LNCaP clone FGC (cell line): ENCODE data around the gene RGCC.

Source experiments
- DNase-seq: peaks from one replicate; pipeline ENCODE4 v3.0.0-alpha.2; 2011; ENCODE audit warnings: low read depth
- H3K4me3 ChIP-seq: 2 replicates; pipeline ENCODE4 v1.5.1; 2011; ENCODE audit warnings: mild to moderate bottlenecking, low read depth, low read length, control low read depth
- TF ChIP-seq, protein P1 (sequence below): IDR thresholded peaks from 2 replicates; pipeline ENCODE4 v1.5.1; 2012; ENCODE audit warnings: mild to moderate bottlenecking; ENCODE audit not compliant: control insufficient read depth, insufficient read depth; ENCODE audit errors: extremely low read depth

RGCC gene

GRCh38 chr13:41490371-41491015 lies 33.1 kb downstream of the RGCC start:
- TF ChIP-seq, protein P1, sequence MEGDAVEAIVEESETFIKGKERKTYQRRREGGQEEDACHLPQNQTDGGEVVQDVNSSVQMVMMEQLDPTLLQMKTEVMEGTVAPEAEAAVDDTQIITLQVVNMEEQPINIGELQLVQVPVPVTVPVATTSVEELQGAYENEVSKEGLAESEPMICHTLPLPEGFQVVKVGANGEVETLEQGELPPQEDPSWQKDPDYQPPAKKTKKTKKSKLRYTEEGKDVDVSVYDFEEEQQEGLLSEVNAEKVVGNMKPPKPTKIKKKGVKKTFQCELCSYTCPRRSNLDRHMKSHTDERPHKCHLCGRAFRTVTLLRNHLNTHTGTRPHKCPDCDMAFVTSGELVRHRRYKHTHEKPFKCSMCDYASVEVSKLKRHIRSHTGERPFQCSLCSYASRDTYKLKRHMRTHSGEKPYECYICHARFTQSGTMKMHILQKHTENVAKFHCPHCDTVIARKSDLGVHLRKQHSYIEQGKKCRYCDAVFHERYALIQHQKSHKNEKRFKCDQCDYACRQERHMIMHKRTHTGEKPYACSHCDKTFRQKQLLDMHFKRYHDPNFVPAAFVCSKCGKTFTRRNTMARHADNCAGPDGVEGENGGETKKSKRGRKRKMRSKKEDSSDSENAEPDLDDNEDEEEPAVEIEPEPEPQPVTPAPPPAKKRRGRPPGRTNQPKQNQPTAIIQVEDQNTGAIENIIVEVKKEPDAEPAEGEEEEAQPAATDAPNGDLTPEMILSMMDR, result no peak
- H3K4me3 ChIP-seq, result no peak overlapping the region
- DNase-seq, result no peak

GRCh38 chr13:41491436-41491835 lies 34.1 kb downstream of the RGCC start:
- DNase-seq, result no peak
- no peak overlapping the region for H3K4me3 ChIP-seq
- TF ChIP-seq, protein P1, result no peak

DNA sequence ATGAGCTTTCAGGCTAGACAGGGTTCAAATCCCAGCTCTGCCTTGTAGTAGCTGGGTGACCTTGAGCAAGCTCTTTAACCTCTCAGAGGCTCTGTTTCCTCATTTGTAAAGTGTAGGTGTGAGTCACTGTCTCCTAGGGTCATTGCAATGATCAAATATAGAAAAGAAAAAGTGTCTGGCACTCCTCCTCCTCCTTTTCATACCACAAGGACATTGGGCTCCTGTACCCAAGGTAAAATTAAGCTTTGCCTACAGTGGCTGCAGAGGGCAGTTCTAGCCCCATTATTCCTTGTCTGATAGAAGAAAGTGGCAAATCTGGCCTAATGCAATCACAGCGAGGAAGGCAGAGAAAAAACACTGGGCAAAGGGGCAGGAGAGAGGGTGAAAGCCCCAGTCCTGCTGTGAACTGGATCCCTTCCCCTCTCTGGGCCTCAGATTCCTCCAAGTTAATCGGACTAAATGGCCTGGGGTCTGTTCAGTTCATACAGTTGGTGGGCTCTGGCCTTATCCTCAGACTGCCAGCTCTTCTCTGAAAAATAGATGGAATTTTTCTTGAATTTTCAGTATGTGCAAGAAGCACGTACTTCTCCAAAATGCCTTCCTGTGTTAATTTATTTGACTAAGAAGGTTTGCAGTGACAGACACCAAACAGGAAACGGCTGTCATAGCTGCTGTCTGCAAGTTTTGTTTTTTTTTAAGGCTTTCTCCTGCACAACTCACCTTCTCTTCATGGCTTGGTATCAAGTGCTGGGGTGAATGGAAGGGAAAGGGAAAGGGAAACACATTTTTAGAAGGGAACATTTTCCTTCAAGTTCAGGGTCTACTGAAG lies 35.3 kb downstream of the RGCC start:
- no peak overlapping the region for H3K4me3 ChIP-seq
- no peak for DNase-seq

GRCh38 chr13:41494202-41494601 lies 36.9 kb downstream of the RGCC start:
- no peak overlapping the region for H3K4me3 ChIP-seq
- TF ChIP-seq, protein P1, result no peak
- no peak for DNase-seq

More for the DNA sequence above, 35.3 kb downstream of the RGCC start:
- TF ChIP-seq, protein P1, result no peak

GRCh38 chr13:41495044-41495443 lies 37.7 kb downstream of the RGCC start:
- no peak overlapping the region for H3K4me3 ChIP-seq
- TF ChIP-seq, protein P1, result no peak
- DNase-seq, result no peak

DNA sequence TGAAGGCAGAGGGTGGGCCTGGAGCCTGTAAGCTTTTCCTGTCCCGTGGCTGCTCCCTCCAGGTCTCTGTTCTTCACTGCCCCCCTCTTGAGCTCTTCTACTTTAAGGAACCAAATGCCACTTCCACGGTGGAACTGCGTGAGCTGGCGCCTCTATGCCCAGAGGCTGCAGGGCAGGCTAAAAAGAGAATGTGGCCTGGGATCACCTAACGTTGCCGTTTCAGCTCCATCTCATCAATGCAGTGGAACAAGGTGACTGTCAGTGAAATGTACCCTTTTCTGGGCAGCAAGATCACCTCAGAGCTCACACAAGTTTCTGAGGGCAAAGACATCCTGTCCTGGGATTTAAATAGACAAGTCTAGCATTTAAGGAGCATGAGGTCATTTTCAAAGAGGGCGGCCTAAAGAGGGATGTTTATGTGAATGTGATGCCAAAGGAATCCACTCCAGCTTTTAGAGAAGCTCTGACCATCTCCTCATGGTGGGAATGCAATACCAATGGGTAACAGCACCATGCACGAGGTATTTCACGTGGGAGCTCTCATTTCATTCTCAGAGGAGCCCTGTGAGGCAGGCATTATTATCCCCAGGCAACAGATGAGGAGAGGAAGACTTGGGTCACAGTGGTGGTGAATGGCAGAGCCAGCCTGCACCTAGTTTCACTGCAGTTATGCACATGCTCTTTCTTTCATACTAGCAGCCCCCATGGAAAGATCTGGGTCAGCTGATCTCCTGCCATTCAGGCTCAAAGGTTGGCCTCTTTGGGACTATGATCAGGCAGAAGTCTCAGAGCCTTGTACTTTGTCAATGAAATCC lies 39.3 kb downstream of the RGCC start:
- TF ChIP-seq, protein P1, result no peak
- no peak overlapping the region for H3K4me3 ChIP-seq
- DNase-seq, result no peak
